C4-2B (cell line): ENCODE results near the gene DTNA.
"Not testable (repeated sequence)": the region's sequence is repeated elsewhere in the genome, so short reads cannot be mapped to it uniquely, and the experiment has no call there.

Experiments
- H3K27ac ChIP-seq: fragments of 450-650 bp; 2 replicates; pipeline ENCODE4 v1.5.1; 2017
- ZFX ChIP-seq: fragments of 450-650 bp; IDR thresholded peaks from 2 replicates; pipeline ENCODE4 v1.6.1; 2017
- TF ChIP-seq, protein P1 (sequence below): fragments of 450-650 bp; conservative IDR thresholded peaks from 2 replicates; pipeline ENCODE4 v1.5.1; 2017; ENCODE audit warnings: mild to moderate bottlenecking

The DTNA gene

DNA sequence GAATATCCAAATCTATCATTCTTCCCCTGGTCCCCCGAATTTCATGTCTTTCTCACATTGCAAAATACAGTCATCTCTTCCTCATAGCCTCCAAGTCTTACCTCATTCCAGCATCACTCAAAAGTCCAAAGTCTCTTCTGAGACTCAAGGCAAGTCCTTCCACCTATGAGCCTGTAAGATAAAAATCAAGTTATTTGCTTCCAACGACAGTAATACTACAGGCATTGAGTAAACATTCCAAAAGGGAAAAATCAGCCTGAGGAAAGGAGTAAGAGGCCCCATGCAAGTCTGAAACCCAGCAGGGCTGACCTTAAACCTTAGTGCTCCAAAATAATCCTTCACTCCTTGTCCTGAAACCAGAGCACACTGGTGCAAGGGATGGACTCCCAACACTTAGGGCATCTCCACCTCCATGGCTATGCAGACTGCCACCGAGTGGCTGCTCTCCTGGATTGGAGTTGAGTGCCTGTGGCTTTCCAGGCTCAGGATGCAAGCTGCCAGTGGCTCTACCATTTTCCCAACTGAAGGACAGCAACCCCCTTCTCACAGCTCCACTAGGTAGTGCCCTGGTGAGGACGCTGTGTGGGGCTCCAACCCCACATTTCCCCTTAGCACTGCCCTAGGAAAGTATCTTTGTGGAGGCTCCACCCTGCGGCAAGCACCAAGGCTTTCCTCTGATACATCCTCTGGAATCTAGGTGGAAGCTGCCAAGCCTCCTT lies 16.3 kb downstream of the DTNA start:
- TF ChIP-seq ZFX: no peak
- TF ChIP-seq, protein P1, sequence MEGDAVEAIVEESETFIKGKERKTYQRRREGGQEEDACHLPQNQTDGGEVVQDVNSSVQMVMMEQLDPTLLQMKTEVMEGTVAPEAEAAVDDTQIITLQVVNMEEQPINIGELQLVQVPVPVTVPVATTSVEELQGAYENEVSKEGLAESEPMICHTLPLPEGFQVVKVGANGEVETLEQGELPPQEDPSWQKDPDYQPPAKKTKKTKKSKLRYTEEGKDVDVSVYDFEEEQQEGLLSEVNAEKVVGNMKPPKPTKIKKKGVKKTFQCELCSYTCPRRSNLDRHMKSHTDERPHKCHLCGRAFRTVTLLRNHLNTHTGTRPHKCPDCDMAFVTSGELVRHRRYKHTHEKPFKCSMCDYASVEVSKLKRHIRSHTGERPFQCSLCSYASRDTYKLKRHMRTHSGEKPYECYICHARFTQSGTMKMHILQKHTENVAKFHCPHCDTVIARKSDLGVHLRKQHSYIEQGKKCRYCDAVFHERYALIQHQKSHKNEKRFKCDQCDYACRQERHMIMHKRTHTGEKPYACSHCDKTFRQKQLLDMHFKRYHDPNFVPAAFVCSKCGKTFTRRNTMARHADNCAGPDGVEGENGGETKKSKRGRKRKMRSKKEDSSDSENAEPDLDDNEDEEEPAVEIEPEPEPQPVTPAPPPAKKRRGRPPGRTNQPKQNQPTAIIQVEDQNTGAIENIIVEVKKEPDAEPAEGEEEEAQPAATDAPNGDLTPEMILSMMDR: no peak

DNA sequence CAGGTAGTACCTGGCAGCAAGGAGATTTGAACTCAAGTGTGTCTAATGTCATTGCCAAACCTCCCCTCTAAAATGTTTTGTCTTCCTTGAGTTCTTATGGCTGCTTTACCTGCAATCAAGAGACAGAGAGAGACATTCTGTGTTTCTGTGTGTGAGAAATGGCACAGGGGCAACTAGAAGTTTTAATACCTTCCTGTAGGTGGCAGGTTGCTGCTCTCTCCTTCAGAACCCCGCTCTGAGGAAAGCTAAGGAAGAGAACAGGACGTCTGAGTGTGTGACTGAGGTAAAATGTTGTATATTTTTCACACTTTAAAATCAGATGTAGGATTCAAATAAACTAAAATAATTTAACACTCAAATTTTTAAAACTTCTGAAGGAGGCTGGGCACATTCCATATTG lies 19.2 kb downstream of the DTNA start:
- TF ChIP-seq, protein P1: peak; percentile 77
- TF ChIP-seq ZFX: no peak
- H3K27ac ChIP-seq: no peak overlapping the region

More for the DNA sequence above, 16.3 kb downstream of the DTNA start:
- H3K27ac ChIP-seq: no peak overlapping the region

DNA sequence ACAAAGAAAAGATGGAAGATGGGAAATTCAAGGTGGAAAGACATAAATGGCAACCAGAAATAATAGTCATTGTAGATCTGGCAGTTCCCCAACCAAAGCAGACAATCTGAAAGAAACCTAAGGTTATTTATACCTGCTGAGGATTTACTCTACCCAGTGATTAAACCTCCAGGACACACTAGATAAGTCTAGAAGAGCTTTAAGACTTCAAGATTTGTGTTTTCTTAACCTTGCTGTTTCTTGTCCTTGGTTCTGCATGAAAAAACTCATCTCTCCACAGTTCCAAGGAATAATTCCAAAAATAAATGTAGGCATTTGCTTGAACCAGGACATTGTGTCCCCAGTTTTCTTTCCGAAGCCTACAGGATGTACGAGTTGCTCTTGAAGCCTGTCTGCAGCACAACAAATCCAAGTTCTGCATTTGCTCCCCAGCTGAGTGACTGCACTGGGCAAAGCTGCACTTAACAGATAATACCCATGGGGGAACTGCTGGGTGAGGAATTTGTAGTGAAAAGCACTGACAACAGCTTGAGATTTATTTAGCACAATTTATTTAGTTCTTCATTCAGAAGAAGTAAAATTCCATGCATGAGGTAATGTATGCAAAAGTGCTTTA lies 19.8 kb downstream of the DTNA start:
- H3K27ac ChIP-seq: no peak overlapping the region
- TF ChIP-seq, protein P1: no peak
- no peak for TF ChIP-seq ZFX

DNA sequence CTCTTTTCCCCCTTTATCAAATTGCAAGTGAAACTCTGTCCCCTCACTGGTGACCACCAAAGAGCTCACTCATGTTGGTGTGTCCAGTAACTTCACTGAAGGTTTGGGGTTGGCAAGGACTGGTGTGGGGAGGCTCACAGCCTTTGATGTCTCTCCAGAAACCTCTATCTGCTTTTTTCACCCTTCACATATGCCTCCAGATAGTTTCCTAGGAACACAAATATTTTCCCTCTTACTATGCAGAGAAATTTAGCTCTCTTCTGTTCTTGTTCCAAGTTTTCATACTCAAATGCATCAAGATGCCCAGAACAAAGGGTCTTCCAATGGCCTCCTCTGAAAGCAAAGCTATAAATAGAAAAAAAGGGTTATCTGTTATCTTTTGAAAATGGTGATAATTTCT lies 20.7 kb downstream of the DTNA start:
- no peak overlapping the region for H3K27ac ChIP-seq
- TF ChIP-seq ZFX: no peak
- TF ChIP-seq, protein P1: no peak

DNA sequence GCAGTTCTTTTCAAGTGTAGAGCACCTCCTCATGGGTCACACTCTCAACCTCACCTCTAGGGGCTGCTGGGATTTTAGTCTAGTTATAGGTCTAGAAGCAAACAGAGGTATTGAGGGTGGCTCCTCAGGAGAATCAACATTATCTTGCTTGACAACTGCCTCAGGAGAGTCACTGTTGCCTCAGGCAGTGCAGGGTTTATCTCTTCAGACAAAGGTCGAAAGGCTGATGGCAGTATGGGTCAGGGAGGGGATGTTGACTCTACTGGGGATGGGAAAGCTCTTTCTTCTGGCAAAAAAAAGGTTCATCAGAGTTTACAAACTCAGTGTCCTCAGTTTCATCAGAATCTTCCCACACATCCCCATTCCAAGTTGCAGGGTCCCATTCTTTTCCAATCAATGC lies 24.0 kb downstream of the DTNA start:
- TF ChIP-seq ZFX: no peak
- TF ChIP-seq, protein P1: no peak

DNA sequence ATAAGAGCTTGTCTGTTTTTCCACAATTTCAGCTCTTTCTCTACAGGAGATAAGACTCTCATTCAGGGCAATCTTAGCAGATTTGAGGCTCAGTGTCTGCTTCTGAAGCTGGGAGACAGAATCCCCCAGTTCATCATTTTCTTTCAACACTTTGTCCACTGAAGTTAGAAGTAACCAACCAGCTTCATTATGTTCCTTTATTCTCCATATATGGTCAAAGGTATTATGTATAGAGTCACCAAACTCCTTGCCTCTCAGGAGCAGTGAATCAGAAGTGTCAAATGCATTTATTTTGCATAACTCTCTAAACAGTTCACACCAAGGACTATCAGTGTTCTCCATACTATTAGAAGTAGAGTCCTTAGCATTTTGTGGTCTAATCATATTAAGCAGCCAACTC lies 24.4 kb downstream of the DTNA start:
- H3K27ac ChIP-seq: not testable (repeated sequence)

More for the DNA sequence above, 24.0 kb downstream of the DTNA start:
- no peak overlapping the region for H3K27ac ChIP-seq

DNA sequence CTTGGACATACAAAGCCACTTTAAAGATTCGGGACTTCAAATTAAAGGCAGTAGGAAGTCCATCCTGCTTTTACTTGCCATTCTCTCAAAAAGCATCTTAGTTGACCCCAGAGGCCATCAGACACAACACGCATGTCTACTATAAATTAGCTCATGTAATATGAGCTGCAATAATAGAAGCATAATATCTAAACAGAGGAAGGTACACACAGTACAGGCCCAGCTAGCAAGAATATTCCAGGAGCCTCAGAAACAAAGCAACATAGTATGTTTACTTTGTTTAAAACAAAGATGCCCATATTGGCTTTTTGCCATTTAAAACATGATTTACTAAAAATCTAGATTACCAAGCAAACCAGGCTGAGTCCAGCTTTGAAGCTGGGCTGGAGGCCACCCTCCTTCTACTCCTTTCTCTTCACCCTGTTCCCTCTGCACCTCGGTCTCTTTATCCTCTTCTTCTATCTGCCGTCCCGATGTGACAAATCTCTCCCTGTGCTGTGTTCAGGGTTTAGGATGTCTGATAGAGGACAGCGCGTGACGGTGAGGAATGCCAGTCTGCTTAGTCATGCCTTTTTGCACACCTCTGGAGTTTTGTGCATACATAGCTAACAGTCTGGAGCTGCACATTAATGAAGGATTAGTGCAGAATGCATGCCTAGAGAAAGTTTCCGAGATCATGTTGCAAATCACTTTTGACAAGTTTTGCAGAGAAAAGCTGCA lies 28.2 kb downstream of the DTNA start:
- TF ChIP-seq, protein P1: no peak
- no peak for TF ChIP-seq ZFX
- peak overlapping the region; percentile 30; the same call in 1 of the 2 replicates for H3K27ac ChIP-seq
